HG03565 (cell line): ENCODE data around the gene NECAP2.
"Not testable (repeated sequence)": the region's sequence is repeated elsewhere in the genome, so short reads cannot be mapped to it uniquely, and the experiment has no call there.

Experiments used
- ATAC-seq: cut with Tn5 transposase; IDR thresholded peaks from one replicate; pipeline ENCODE4 v1.9.1; 2021; ENCODE audit warnings: mild to moderate bottlenecking, moderate library complexity; ENCODE audit not compliant: unreplicated experiment

The NECAP2 gene

DNA sequence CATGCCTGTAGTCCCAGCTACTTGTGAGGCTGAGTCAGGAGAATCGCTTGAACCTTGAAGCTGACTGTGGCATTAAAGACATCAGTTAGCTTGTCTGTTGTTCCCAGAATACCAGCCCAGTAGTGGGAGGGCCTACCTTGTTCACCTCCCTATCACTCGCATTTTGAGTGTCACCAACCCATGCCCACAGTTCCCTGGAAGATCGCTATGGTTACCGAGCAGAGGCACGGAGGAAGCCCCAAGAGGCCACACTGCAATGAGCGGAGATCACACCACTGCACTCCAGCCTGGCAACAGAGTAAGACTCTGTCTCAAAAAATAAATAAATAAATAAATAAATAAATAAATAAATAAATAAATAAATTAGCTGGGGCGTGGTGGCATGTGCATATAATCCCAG, 52.4 kb downstream of the NECAP2 start:
- not testable (repeated sequence) for ATAC-seq

DNA sequence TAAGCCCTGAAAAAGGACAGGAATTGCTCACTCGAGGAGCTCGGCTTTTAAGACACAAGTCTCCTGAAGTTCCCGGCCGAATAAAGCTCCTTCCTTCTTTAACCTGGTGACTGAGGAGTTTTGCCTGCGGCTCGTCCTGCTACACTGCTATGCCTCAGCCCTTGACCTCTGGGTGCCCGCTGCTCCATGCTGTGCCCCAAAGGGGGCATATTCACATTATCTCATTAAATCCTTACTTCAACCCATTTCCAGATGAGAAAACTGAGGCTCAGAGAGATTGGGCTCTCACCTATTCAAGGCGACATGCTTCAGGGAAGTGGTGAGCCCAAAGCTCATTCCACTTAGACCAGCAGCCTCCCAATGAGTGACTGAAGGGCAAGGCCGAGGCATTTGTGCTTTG, 53.2 kb downstream of the NECAP2 start:
- ATAC-seq: not testable (repeated sequence)

DNA sequence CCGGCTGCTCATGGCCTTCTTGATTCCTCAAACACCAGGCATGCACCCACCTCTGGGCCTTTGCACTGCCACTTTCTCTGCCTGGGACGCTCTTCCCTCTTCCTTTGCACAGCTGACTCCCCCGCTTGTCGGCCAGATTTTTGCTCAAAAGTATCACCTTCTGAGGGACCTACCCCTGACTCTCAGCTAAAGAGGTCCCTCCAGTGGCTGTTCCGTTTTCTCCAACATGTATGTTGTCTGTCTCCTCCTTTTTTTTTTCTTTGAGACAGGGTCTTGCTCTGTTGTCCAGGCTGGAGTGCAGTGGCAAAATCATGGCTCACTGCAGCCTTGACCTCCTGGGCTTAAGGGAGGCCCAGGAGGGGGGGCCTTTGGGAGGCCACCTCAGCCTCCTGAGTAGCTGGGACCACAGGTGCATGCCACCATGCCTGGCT, 57.0 kb downstream of the NECAP2 start:
- ATAC-seq: not testable (repeated sequence)

DNA sequence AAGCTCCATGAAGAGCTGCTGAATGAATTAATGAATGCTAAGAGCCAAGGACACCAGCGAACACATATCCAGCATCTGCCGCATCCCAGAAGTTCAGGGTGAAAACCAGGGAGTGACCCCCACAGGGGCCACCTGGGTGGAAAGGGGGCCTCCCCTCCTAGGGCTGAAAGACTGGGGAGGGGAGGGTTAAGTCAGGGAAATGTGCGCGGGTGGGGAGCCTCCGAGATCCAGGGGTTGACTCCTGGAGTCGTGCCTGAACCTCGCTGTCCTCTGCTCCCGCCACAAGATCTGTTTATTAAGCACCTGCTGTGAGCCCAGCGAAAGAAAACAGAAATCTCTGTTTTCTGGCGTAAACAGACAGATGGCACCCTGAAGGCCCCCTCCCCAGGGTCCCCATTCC, 57.5 kb downstream of the NECAP2 start:
- ATAC-seq: not testable (repeated sequence)

DNA sequence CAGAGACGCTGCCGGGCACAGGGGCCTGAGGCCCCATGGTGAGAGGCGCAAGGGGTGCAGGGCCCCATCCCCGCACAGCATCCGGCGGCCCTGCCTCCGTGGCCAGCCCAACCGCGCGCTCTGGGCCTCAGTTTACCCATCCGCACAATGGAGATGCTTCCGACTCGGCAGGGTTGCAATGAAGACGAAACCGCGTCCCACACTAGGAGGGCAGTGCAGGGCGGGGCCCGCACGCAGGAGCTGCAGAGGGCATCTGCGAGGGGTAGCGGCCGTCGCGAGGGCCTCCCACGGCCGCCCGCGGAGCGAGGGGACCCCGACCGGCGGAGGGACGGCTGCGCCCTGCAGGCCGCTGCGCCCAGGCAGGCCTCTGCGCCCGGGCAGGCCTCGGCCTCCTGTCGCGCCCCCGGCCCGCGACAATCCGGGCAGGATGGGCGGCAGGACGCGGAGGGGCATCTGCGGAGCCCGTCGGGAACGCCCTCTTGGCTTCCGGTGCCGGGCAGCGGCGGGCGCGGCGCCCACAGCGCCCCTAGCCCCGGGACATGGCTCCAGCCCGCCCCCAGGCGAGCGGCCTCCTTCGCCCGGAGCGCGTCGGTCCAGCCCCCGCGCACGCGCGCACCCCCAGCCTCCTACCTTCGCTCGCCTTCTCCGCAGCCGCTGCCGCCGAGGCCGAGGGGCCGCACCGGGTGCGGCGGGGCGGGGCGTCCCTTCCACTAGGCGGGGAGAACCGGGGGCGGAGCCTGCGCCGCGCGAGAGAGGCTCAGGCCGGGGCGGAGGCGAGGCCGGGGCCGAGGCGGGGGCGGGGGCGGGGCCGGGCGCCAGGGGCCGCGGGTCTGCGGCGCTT, 58.3 kb downstream of the NECAP2 start:
- ATAC-seq: peak; percentile 86

DNA sequence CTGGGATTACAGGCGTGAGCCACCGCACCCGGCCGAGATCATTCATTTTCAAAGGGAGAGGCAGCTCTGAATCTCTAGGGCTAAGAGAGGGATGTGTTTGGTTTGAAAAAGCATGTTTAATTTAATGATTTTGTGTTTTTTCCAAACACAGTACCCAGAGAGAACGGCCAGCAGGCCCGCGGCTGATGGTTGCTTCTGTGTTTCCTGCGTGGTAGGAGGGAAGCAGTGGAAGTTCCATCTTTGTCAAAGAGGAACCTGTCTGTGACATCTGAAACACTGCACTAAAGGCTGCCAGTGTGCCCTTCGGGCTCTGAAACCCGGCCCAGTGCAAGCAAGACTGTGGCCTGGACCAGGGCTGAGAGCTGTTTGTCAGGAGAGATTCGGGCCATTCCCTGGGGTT, 59.9 kb downstream of the NECAP2 start:
- not testable (repeated sequence) for ATAC-seq

DNA sequence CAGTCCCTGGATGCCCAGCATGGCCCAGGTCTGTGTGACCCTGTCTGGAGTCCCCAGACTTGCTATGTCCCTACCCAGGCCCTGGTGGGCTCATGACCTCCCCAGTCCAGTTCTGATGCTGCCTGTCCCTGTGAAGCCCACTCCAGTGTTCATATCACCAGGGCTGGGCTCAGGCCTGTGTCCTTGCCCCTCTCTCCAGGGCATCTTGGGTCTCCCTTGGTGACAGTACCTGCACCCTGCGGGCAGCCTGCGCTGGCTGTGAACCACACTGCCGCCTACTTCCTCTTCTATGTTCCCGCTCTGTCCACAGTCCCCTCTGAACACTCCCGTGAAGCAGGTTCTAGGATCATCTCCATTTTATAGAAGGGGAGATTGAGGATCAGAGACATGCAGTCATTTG, 60.5 kb downstream of the NECAP2 start:
- not testable (repeated sequence) for ATAC-seq

DNA sequence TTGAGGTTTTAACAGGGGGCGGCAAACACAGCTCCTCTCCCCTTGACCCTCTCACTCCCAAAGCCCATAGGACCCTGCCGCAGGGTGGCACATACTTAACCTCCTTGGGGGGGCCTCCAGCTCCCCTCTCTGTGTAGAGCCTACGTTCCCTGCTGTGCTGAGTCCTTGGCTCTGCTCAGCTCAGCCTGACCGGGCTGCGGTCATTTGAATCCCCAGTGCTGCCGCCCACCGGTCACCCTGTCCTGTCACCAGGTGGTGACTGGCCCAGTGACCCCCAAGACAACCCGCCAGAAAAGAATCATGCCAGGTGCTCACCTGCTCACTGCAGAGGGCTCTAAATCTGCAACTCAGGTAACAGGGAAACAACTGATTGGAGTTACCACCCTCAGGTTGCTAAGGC, 60.9 kb downstream of the NECAP2 start:
- ATAC-seq: not testable (repeated sequence)

DNA sequence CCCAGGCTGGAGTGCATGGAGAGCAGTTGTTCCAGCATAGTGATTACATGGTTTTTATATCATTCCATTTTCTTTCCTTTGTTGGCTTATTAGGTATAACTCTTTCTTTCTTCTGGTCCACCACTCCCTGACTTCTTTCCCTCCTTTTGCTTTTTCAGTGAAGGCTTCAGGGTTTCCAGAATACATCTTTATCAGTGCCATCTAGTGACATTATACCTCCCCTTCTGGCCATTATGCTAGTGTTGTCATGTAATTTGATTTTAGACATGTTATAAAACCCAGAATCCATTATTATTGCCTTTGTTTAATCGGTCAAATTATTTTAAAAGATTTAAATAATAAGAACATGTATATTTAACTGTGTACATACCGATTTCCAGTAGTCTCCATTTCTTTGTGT, 63.0 kb downstream of the NECAP2 start:
- ATAC-seq: no peak

DNA sequence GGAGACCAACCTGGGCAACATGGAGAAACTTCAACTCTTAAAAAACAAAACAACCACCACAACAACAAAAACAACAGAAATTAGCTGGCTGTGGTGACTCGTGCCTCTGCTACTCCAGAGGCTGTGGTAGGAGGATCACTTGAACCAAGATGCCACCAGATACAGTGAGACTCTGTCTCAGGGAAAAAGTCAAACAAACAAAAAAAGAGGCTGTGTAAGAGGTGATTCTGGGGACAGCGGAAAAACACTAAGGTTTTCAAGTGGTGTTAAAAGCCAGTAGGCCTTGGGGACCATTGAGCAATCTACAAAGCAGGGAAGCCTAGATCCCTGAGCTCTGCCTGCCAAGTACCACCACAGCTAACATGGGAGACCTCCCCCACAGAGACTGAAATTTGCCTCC, 65.3 kb downstream of the NECAP2 start:
- not testable (repeated sequence) for ATAC-seq

DNA sequence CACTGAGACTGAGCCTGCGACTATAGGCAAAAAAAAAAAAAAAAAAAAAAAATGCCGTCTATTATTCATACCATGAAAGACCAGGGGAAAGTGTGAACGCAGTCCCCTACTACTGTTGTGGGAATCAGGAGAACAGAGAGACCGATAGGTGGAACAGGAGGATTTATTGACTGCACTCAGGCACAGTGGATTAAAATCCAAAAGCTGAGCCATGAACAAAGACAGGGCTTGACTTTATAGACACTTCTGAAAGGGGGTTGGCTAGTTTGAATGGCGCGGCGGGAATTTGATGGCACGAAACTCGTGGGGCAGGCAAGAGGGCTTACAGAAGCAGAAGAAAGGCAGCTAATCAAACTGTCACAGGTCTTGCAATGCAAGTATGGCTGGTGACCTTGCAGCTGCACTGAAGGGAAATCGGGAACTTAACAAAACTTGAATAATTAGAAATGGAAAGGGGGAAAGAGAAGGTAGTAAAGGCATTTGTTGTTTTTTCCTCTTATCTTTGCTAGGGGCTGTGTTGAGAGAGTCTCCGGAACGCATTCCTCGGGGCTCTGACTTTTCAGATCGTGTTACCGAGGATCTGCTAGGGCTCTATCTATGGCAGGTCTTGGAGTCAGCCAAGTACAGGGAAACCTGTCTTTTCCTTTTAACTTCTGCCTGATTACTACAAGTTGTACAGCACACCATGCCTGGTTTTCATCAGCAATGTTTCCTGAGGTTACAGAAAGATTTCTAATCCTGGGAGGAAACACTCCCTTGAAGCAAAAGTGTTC, 66.0 kb downstream of the NECAP2 start:
- not testable (repeated sequence) for ATAC-seq

DNA sequence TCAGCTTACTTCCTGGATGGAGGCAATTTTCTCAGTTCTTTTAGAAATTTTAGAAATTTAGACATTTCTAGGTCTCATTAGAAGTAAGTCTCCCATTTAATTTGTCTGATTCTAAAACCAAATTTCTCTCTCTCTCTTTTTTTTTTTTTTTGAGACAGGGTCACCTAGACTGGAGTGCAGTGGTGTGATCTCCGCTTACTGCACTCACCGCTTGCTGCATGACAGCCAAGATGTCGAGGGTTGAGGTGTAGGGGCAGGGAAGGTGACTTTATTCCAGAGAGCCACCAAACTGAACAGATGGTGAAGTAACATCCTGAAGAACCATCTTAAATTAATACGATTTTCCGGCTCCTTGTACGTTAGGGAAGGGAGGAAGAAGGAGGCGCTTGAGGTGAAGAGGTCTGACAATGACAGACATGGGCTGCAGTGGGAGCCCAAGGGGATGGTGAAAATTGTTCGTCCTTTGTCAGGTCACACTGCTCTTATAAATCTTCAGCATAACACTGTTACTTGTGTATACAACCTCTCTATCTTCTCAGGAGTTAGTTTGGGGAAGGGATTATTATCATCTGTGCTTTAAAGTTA, 68.4 kb downstream of the NECAP2 start:
- ATAC-seq: not testable (repeated sequence)
